NCI-H82 treated with DMSO at 0.1 percent for 48 hours (cell line): ENCODE data around the gene KIAA1328.

Experiments
- DNase-seq: peaks from one replicate; lab custom pipeline; 2025; ENCODE audit not compliant: unreplicated experiment; lab: John Stamatoyannopoulos, UW

Gene KIAA1328

GRCh38 chr18:37188016-37188791 lies 359.3 kb downstream of the KIAA1328 start:
- no peak for DNase-seq

GRCh38 chr18:37199741-37200140 lies 370.8 kb downstream of the KIAA1328 start:
- no peak for DNase-seq

GRCh38 chr18:37207343-37207742 lies 378.4 kb downstream of the KIAA1328 start:
- no peak for DNase-seq

- DNase-seq, result no peak
These were observed 381.9 kb downstream of the KIAA1328 start for GRCh38 chr18:37210781-37211180.

- no peak for DNase-seq
These were observed 389.2 kb downstream of the KIAA1328 start for GRCh38 chr18:37218022-37218590.

GRCh38 chr18:37219257-37219656 lies 390.3 kb downstream of the KIAA1328 start:
- no peak for DNase-seq

- DNase-seq, result no peak
These were observed 393.5 kb downstream of the KIAA1328 start for GRCh38 chr18:37222354-37222998.

- DNase-seq, result no peak
These were observed 394.1 kb downstream of the KIAA1328 start for GRCh38 chr18:37222999-37223378.

GRCh38 chr18:37225279-37225678 lies 396.4 kb downstream of the KIAA1328 start:
- no peak for DNase-seq

- no peak for DNase-seq
These were observed 401.8 kb downstream of the KIAA1328 start for GRCh38 chr18:37230768-37231167.

GRCh38 chr18:37231251-37231650 lies 402.3 kb downstream of the KIAA1328 start:
- DNase-seq, result no peak

GRCh38 chr18:37235583-37235982 lies 406.7 kb downstream of the KIAA1328 start:
- no peak for DNase-seq

- DNase-seq, result no peak
These were observed 409.6 kb downstream of the KIAA1328 start for GRCh38 chr18:37238282-37239108.

- no peak for DNase-seq
These were observed 413.2 kb downstream of the KIAA1328 start for GRCh38 chr18:37242091-37242490.

GRCh38 chr18:37242826-37243560 lies 414.1 kb downstream of the KIAA1328 start:
- DNase-seq, result no peak

- DNase-seq, result no peak
These were observed 414.8 kb downstream of the KIAA1328 start for GRCh38 chr18:37243741-37244140.

GRCh38 chr18:37244618-37245017 lies 415.7 kb downstream of the KIAA1328 start:
- DNase-seq, result no peak

GRCh38 chr18:37246779-37247340 lies 417.9 kb downstream of the KIAA1328 start:
- no peak for DNase-seq

GRCh38 chr18:37247497-37248161 lies 418.7 kb downstream of the KIAA1328 start:
- DNase-seq, result no peak

- DNase-seq, result no peak
These were observed 419.4 kb downstream of the KIAA1328 start for GRCh38 chr18:37248281-37248680.
